Spinal cord (tissue), 10 donors: Measurements from ENCODE around the gene GNAZ. TPM values are rescaled to one million over a fixed set of nuclear protein-coding genes. Genes with fewer than 3 reads are reported as not detected.

Source experiments
- DNase-seq, 6 donors: peaks; one replicate each; pipeline versions ENCODE4 v3.0.0 to v3.0.0-alpha.2; 2013 to 2015; ENCODE audit warnings: low spot score in 6 of 6, low read depth in 4 of 6
- H3K27ac ChIP-seq: one replicate; pipeline ENCODE4 v1.5.1; 2013; ENCODE audit warnings: low read depth, low read length, control low read depth
- H3K27me3 ChIP-seq: one replicate; pipeline ENCODE4 v1.6.1; 2013; ENCODE audit warnings: low read length; ENCODE audit not compliant: control insufficient read depth, insufficient read depth
- H3K36me3 ChIP-seq: one replicate; pipeline ENCODE4 v1.6.1; 2013; ENCODE audit warnings: low read length; ENCODE audit not compliant: control insufficient read depth, insufficient read depth
- H3K4me1 ChIP-seq: one replicate; pipeline ENCODE4 v1.6.1; 2013; ENCODE audit warnings: low read length; ENCODE audit not compliant: control insufficient read depth, insufficient read depth
- H3K4me3 ChIP-seq: one replicate; pipeline ENCODE4 v1.5.1; 2013; ENCODE audit warnings: low read depth, low read length, control low read depth
- H3K9me3 ChIP-seq: one replicate; pipeline ENCODE4 v1.6.1; 2013; ENCODE audit warnings: low read length; ENCODE audit not compliant: control insufficient read depth, insufficient read depth
- WGBS: methylation state at CpG from one replicate; pipeline ENCODE4 v1.1.5; 2013; ENCODE audit warnings: missing lambda C conversion rate; ENCODE audit not compliant: insufficient coverage; 5-methylcytosine and 5-hydroxymethylcytosine counted together
- polyA plus RNA-seq, 2 donors: library from polyadenylated mRNA; unstranded; fragments of 120-200 nt; gene quantifications; one replicate each; pipeline ENCODE4 v1.2.1, GENCODE V29; 2013; ENCODE audit not compliant: insufficient read length in 2 of 2
- total RNA-seq, 2 donors: library from RNA; depleted of rRNA in 1 of 2; stranded (reverse); fragments of 120-200 nt in 1 of 2; fragments of >200 nt in 1 of 2; gene quantifications; one replicate each; pipeline versions ENCODE4 v1.2.3 to v1.2.4, GENCODE V29; 2013 to 2014
- donor health status: healthy.

GNAZ gene
- total and polyA plus RNA-seq, 4 donors, result 33.3 to 77.9 (median 59.0) TPM

- WGBS, result 65% methylated on average over 10 of the region's 10 CpGs
- DNase-seq, result peak in 2 of 6 donors; percentile 51 to 53
- Histone ChIP-seq H3K4me1 (peaks cover 87% of the 10 kb centered on the region), H3K4me3 (no peak overlapping the region), H3K36me3 (peaks cover 98% of the 10 kb centered on the region), H3K9me3 (no peaks in the 10 kb centered on the region), H3K27ac (no peak overlapping the region), H3K27me3 (no peaks in the 10 kb centered on the region)
Observed at GRCh38 chr22:23110190-23110921, 40.0 kb downstream of the GNAZ start.

GRCh38 chr22:23110922-23111527 lies 40.7 kb downstream of the GNAZ start:
- H3K9me3 ChIP-seq, result no peaks in the 10 kb centered on the region
- H3K27me3 ChIP-seq, result no peaks in the 10 kb centered on the region
- H3K27ac ChIP-seq, result no peak overlapping the region
- 86% methylated on average over 14 of the region's 15 CpGs for WGBS
- peaks cover 90% of the 10 kb centered on the region for H3K4me1 ChIP-seq
- H3K36me3 ChIP-seq, result peaks cover 98% of the 10 kb centered on the region
- DNase-seq, result no peak
- no peak overlapping the region for H3K4me3 ChIP-seq

DNA sequence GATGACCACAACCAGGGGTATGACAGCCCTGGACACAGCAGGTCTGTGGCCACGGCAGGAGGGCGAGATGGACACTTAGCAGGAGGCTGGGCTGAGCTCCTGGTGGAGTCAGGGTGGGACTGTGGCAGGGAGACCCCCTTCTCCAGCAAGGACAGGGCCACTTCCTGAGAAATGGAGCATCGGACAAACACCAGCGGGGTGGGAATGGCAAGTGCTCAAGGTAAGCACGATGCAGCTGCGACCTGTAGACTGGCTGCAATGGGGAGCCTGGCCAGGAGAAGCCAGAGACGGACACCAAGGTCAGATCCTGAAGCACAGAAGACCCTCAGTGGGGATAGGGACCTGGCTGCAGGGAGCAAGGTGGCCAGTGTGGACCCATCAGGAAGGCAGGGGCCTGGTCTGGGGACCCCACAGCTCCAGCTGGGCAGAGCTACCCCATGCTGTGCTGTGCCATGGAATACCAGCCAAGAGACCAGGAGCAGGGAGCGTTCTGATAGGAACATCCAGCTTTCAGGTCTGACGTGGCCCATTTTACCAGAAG lies 42.2 kb downstream of the GNAZ start:
- Histone ChIP-seq H3K27me3 (no peaks in the 10 kb centered on the region), H3K4me3 (no peak overlapping the region), H3K36me3 (peaks cover 98% of the 10 kb centered on the region), H3K4me1 (peaks cover 91% of the 10 kb centered on the region), H3K27ac (peak overlapping the region; percentile 58), H3K9me3 (no peaks in the 10 kb centered on the region)
- no peak for DNase-seq
- WGBS, result 80% methylated on average over 9 of the region's 9 CpGs

DNA sequence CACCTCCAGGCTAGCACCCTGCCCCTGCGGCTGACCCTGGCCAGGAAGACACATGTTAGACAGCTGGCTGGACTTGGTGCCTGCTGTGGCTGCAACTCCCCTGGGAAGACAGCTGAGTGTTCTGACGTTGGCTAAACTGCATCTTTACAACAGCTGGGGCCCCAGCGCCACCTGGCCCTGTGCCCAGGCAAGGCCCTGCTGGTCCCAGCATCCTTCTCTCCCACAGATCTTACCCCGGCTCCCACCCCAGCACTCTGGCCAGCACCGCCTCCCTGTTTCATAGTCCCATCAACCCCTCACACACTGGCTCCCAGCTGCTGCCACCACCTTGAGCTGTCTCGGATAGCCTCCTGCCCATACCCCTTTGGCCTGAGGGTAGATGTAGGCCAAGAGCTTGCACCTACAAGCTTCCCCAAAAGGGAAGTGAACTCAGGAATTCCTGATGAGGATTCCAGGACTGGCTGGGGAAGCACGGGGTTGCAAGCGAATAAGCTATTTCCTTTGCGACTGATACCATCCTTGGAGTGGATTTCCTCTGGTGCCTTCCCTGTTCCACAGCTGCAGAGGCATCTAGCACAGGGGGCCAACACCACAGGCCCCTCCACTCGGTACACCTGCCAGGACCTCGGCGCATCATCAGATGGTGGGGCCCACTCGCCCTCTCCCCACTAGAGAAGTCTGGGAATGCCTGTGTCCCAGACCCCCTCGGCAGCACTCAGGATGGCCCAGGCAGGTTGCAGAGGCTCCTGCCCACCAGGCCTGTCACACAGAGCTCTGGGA lies 42.9 kb downstream of the GNAZ start:
- peaks cover 93% of the 10 kb centered on the region for H3K4me1 ChIP-seq
- no peaks in the 10 kb centered on the region for H3K27me3 ChIP-seq
- peak overlapping the region; percentile 58 for H3K27ac ChIP-seq
- peaks cover 95% of the 10 kb centered on the region for H3K36me3 ChIP-seq
- H3K4me3 ChIP-seq, result no peak overlapping the region
- no peaks in the 10 kb centered on the region for H3K9me3 ChIP-seq
- 67% methylated on average over 14 of the region's 14 CpGs for WGBS
- DNase-seq, result peak in 2 of 6 donors; percentile 63 to 74

GRCh38 chr22:23113847-23114720 lies 43.8 kb downstream of the GNAZ start:
- 71% methylated on average over 16 of the region's 18 CpGs for WGBS
- Histone ChIP-seq H3K27ac (peak overlapping the region; percentile 75), H3K4me3 (no peak overlapping the region), H3K4me1 (peaks cover 96% of the 10 kb centered on the region), H3K36me3 (peaks cover 94% of the 10 kb centered on the region), H3K27me3 (no peaks in the 10 kb centered on the region), H3K9me3 (no peaks in the 10 kb centered on the region)
- DNase-seq, result peak in 1 of 6 donors; percentile 62

- Histone ChIP-seq H3K27ac (peak overlapping the region; percentile 75), H3K9me3 (no peaks in the 10 kb centered on the region), H3K4me3 (no peak overlapping the region), H3K36me3 (peaks cover 93% of the 10 kb centered on the region), H3K27me3 (no peaks in the 10 kb centered on the region), H3K4me1 (peaks cover 91% of the 10 kb centered on the region)
- no CpG with 5 or more reads among the region's 2 CpGs for WGBS
- no peak for DNase-seq
Observed at GRCh38 chr22:23114721-23115020, 44.4 kb downstream of the GNAZ start.

DNA sequence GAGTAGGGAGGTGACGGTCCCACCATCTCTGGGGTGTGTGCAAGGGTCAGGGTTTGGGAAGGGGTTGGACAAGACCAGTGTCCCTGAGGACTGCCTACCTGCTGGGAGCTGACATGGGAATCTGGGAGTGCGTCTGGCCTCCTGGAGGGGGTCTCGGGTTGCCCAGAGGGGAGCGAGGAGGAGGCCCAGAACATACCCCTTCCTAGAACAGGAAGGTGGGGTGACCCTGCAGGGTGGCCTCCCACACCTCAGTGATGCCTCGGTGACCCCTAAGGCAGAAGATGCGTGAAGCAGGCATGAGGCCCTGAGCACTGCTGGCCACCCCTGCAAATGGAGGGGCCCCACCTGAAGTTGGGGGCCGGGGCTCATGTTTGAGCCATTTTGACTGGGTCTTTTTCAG lies 45.0 kb downstream of the GNAZ start:
- peaks cover 84% of the 10 kb centered on the region for H3K4me1 ChIP-seq
- no peaks in the 10 kb centered on the region for H3K9me3 ChIP-seq
- peaks cover 92% of the 10 kb centered on the region for H3K36me3 ChIP-seq
- no peak overlapping the region for H3K27ac ChIP-seq
- no peak for DNase-seq
- H3K4me3 ChIP-seq, result no peak overlapping the region
- WGBS, result 94% methylated on average over 5 of the region's 7 CpGs
- H3K27me3 ChIP-seq, result no peaks in the 10 kb centered on the region

DNA sequence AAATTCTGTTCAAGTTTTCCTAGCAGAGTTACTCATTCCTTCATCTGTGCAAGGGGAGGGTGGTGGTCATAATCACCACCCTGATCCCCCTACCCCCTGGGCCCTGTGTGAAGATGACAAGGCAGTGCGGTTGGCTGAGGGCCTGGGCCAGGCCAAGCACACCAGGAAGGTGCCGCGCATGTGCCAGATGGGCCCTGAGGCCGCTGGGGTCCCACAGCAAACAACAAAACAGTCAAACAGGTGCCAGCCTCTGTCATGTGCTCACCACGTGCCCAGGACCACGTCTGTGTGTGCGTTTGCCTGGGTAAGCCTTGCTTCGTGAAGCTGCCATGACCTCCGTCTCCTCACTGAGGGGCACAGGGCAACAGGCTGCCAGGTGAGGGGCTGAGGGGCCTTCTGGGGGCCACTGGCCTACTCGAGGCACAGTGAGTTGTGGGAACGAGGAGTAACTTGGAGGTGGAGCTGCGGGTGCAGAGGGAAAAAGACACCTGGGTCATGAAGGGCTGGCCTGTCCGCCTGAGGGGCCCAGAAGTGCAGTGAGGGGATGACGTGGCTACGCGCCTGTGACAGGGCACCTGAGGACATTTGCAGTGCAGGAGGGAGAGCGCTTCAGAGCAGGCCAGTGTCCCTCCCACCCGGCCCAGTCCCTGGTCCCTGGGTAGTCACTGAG lies 45.6 kb downstream of the GNAZ start:
- Histone ChIP-seq H3K27me3 (no peaks in the 10 kb centered on the region), H3K4me1 (peaks cover 78% of the 10 kb centered on the region), H3K4me3 (no peak overlapping the region), H3K27ac (no peak overlapping the region), H3K9me3 (no peaks in the 10 kb centered on the region), H3K36me3 (peaks cover 87% of the 10 kb centered on the region)
- no peak for DNase-seq
- 88% methylated on average over 18 of the region's 18 CpGs for WGBS
